T-helper 2 cell treated with Interferon-gamma antibody and Interleukin-4, amounts not matched to agents 5 μg/mL and 100 μg/mL, for 36 hours (primary cell): ENCODE measurements around the gene ISYNA1.

ENCODE experiments used
- DNase-seq: peaks from one replicate; pipeline ENCODE4 v3.0.0; 2021; ENCODE audit warnings: low spot score
- H3K27ac Mint-ChIP-seq: one replicate; pipeline ENCODE4 v1.8.0; 2021; ENCODE audit warnings: mild to moderate bottlenecking, mixed read lengths
- H3K27me3 Mint-ChIP-seq: one replicate; pipeline ENCODE4 v1.8.0; 2021; ENCODE audit warnings: low read depth, mixed read lengths
- H3K36me3 Mint-ChIP-seq: one replicate; pipeline ENCODE4 v1.8.0; 2021; ENCODE audit warnings: low read depth, mixed read lengths
- H3K4me1 Mint-ChIP-seq: one replicate; pipeline ENCODE4 v1.8.0; 2021; ENCODE audit warnings: low read depth, mixed read lengths
- H3K4me3 Mint-ChIP-seq: one replicate; pipeline ENCODE4 v1.8.0; 2022; ENCODE audit warnings: mild to moderate bottlenecking, moderate library complexity, mixed read lengths
- H3K9me3 Mint-ChIP-seq: one replicate; pipeline ENCODE4 v1.8.0; 2021; ENCODE audit warnings: mixed read lengths

The ISYNA1 gene

DNA sequence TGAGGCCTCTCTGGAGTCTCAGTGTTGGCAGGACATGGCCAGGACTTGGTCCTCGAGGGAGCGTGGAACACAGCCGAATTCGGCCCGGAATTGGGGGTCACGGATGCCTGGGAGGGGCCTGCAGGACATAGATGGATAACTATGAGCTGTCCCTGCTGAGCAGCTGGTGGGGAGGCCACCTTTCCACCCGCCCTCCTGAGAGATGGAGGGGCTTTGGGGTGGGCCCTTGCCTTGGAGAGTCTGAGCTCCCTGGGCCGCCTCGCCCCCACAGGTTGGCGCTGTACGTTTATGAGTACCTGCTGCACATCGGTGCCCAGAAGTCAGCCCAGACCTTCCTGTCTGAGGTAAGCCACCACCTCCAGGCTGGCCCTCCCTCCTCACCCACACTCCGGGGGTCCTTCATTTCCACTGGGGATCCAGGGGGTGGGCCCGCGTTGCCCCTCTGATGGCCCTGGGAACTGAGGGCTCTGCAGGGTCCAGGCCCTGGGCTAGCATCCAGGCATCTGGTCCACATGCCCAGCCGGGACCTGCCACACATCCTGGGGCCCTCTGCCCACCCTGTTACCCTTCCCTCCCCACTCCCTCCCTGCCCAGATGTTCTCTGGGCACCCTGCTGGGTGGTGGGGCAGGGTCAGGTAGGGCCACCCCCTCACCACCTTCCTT is 10.7 kb downstream of the ISYNA1 start:
- DNase-seq = no peak
- peaks cover 29% of the 10 kb centered on the region for H3K4me1 Mint-ChIP-seq
- H3K27ac Mint-ChIP-seq = peak overlapping the region; percentile 45
- no peak overlapping the region for H3K4me3 Mint-ChIP-seq
- H3K27me3 Mint-ChIP-seq = no peaks in the 10 kb centered on the region
- peaks cover 18% of the 10 kb centered on the region for H3K36me3 Mint-ChIP-seq
- no peaks in the 10 kb centered on the region for H3K9me3 Mint-ChIP-seq

- H3K27me3 Mint-ChIP-seq = no peaks in the 10 kb centered on the region
- peaks cover 38% of the 10 kb centered on the region for H3K4me1 Mint-ChIP-seq
- no peak overlapping the region for H3K4me3 Mint-ChIP-seq
- H3K27ac Mint-ChIP-seq = no peak overlapping the region
- no peak for DNase-seq
- H3K9me3 Mint-ChIP-seq = no peaks in the 10 kb centered on the region
- H3K36me3 Mint-ChIP-seq = peaks cover 16% of the 10 kb centered on the region
Observed at GRCh38 chr19:18426416-18426767, 11.5 kb downstream of the ISYNA1 start.

DNA sequence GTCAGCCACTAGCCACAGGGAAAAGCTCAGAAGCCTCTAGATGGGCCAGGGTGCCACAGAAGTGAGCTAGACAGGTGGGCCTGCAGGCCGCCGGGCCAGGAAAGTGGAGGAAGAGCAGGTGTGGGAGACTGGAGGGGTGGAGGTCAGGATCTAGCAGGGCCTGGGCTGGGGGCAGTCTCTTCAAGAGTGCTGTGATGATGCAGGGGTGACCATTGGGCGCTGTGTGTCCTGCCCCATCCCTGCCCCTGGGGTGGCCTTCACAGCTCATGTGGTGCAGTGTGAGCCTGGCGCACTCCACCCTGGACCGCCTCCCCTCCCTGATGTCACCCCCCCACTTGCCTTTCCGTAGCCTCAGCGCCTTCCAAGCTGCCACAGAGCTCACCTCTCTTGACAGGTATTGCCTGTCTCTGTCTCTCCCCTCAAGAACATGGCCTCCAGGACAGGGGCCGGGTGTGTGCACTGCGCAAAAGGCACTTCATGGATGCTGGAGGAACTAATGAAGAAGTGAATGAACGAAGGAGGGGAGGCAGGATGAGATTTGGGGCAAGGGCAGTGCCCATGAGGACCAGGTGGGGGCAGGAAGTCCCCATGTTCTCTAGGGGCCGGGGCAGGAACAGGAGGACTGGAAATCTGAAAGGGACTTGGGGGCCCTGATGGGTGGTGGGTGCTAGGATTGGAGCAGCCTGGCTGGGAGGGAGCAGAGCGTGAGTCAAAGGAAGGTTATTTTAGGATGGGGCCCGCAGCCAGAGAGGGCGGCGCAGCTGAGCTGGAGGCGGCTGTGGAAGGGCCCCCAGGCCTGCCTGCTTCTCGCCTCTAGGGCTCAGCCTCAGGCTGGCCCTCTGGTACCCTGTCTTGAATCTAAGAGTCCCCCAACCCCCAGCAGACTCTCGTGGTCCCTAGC is 12.2 kb downstream of the ISYNA1 start:
- no peak for DNase-seq
- peak overlapping the region; percentile 58 for H3K27ac Mint-ChIP-seq
- peak overlapping the region; percentile 29 for H3K4me3 Mint-ChIP-seq
- H3K36me3 Mint-ChIP-seq = peaks cover 16% of the 10 kb centered on the region
- no peaks in the 10 kb centered on the region for H3K27me3 Mint-ChIP-seq
- no peaks in the 10 kb centered on the region for H3K9me3 Mint-ChIP-seq
- peaks cover 43% of the 10 kb centered on the region for H3K4me1 Mint-ChIP-seq

- no peak for DNase-seq
- no peaks in the 10 kb centered on the region for H3K27me3 Mint-ChIP-seq
- H3K4me3 Mint-ChIP-seq = peak overlapping the region; percentile 29
- H3K27ac Mint-ChIP-seq = no peak overlapping the region
- H3K4me1 Mint-ChIP-seq = peaks cover 42% of the 10 kb centered on the region
- peaks cover 17% of the 10 kb centered on the region for H3K36me3 Mint-ChIP-seq
- H3K9me3 Mint-ChIP-seq = no peaks in the 10 kb centered on the region
Observed at GRCh38 chr19:18424890-18425514, 12.9 kb downstream of the ISYNA1 start.

DNA sequence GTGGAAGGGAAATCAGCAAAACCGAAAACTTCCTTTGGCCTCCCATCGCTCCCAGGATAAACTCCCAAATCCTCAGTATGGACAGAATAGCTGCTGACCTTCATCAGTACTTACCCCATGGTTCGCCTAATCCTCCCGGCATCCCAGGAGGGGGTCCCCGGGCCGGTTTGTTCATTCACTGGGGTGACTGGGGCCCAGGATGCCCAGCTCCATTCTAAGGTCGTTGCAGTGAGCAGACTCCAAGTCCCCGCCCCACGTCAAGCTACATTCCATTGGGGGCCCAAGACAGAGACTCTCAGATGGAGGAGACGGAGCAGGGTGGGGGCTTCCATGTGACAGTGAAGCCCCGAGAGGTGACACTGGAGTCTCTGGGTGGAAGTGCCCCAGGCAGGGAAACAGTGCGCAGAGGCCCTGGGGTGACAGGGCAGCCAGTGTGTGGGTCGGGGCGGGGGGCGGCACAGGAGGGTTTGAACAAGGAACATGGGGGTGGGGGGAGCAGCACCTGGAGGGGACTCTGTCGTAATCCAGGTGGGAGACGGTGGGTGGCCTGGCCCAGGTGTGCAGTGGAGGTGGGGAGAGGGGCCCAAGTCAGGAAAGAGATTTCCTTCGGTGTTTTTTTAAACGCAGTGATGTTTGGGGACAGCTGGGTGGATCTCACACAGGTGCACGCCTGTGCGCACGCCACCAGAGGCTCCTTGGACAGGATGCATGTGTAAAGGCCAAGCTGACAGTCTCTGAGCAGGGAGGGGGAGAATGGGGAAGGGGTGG is 13.6 kb downstream of the ISYNA1 start:
- H3K36me3 Mint-ChIP-seq = peaks cover 14% of the 10 kb centered on the region
- no peak for DNase-seq
- H3K9me3 Mint-ChIP-seq = no peaks in the 10 kb centered on the region
- H3K4me1 Mint-ChIP-seq = peaks cover 38% of the 10 kb centered on the region
- no peaks in the 10 kb centered on the region for H3K27me3 Mint-ChIP-seq
- peak overlapping the region; percentile 21 for H3K4me3 Mint-ChIP-seq
- H3K27ac Mint-ChIP-seq = no peak overlapping the region

DNA sequence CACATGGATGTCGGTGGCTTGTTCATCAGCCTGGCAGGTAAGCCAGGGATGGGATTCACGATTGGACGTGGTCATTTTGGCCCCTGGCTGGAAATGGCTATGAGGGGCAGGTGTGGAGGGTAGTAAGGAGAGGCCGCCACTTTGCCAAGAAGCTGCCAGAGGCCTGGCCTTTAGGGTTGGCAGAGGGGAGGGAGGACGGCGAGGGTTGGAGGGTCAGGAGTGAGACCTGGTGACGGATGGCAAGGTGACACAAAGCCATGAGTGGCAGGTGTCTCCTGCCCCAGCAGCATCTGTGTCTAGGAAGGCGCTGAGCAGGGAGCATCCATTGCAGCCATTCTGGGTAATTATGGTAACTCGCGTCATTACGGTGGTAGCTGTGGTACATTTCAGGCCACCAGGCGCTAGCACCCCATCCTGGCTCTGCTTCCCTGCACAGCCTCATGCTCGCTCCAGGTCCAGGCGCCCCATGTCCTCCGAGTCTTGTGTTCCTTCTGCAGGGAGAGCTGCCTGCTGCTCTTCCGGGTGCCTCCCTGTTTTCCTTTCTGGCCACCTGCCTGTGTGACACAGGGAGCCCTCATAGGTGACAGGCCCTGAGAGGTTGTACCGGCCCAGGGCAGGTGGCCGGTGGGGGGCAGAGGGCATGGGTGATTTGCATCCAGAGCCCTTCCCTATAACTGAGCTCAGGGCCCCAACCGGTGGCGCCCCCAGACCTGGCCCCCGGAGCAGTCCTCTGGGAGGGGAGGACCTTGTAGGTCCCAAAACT is 14.5 kb downstream of the ISYNA1 start:
- DNase-seq = no peak
- no peaks in the 10 kb centered on the region for H3K9me3 Mint-ChIP-seq
- H3K36me3 Mint-ChIP-seq = peaks cover 14% of the 10 kb centered on the region
- H3K27ac Mint-ChIP-seq = peak overlapping the region; percentile 68
- H3K27me3 Mint-ChIP-seq = no peaks in the 10 kb centered on the region
- H3K4me3 Mint-ChIP-seq = peak overlapping the region; percentile 98
- peaks cover 43% of the 10 kb centered on the region for H3K4me1 Mint-ChIP-seq

DNA sequence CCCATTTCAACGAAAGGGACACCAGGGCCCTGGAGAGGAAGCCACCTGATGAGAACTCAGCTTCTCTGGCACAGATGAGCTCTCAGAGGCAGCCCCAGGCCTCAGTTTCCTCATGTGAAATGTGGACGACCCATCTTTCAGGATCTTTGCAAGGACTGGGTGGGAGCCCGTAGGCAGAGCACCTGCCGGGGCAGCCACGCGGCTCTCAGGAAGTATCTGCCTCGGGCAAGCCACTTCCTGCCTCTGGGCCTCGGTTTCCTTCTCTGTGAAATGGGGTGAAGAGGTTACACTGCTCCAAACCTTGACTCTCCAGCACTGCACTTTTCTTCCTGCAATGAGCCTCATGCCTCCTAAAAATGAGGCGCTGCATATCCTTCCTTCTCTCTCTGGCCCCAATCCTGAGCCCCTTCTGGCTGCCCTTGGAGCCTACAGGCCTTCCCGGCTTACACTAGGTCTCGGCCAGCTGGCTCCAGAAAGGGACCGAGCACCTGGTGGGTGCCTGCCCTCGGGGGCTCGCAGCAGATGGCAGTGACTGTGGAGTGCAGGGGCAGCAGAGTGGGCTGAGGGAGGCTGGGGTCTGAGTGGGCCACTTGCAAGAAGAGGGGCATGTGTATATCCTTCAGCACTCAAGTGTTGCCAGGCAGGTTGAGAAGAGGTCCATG is 15.3 kb downstream of the ISYNA1 start:
- Mint-ChIP-seq H3K27me3 (no peaks in the 10 kb centered on the region), H3K27ac (peak overlapping the region; percentile 94), H3K36me3 (peaks cover 14% of the 10 kb centered on the region), H3K4me1 (peaks cover 50% of the 10 kb centered on the region), H3K9me3 (no peaks in the 10 kb centered on the region), H3K4me3 (peak overlapping the region; percentile 98)
- DNase-seq = peak; percentile 35

- Mint-ChIP-seq H3K36me3 (peaks cover 14% of the 10 kb centered on the region), H3K9me3 (no peaks in the 10 kb centered on the region), H3K27ac (peak overlapping the region; percentile 94), H3K4me1 (peaks cover 59% of the 10 kb centered on the region), H3K27me3 (no peaks in the 10 kb centered on the region), H3K4me3 (peak overlapping the region; percentile 98)
- DNase-seq = no peak
Observed at GRCh38 chr19:18421371-18421959, 16.5 kb downstream of the ISYNA1 start.

GRCh38 chr19:18420930-18421329 is 17.0 kb downstream of the ISYNA1 start:
- H3K27ac Mint-ChIP-seq = peak overlapping the region; percentile 94
- no peaks in the 10 kb centered on the region for H3K27me3 Mint-ChIP-seq
- H3K36me3 Mint-ChIP-seq = peaks cover 14% of the 10 kb centered on the region
- H3K4me1 Mint-ChIP-seq = peaks cover 61% of the 10 kb centered on the region
- H3K4me3 Mint-ChIP-seq = peak overlapping the region; percentile 98
- H3K9me3 Mint-ChIP-seq = no peaks in the 10 kb centered on the region
- no peak for DNase-seq

DNA sequence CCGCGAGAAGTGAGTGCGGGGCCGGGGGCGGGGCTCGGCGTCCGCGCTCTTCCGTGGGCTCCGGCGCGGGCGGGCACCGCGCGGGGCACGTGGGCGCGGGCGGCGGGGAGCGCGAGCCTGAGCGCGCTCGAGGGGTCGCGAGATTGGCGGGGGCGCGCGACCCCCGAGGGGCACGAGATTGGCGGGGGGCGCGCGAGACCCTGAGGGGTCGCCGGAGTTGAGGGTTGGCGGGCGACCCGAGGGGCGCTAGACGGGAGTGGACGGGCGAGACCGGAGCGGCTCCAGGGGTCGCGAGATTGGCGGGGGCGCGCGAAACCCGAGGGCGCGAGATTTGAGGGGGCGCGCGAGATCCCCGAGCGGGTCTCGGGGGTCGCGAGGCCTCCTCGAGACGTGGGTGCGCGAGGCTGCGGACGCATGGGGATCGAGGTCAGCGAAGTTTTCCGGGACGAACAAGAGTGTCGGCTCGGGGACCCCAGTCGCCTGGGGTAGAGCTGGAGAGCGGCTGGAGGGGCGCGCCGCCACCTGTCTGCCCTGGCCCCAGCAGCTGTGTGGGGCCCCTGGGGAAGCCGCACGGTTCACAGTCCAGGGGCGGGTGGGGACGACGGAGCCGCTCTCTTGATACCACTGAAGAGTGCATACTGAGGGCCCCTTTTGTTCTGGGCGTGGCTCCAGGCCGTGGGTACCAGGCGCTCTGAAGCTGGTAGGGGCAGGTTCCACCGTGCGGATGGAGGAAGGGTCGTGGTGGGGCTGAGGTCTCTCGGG is 18.1 kb downstream of the ISYNA1 start:
- no peaks in the 10 kb centered on the region for H3K9me3 Mint-ChIP-seq
- H3K36me3 Mint-ChIP-seq = peaks cover 12% of the 10 kb centered on the region
- peaks cover 64% of the 10 kb centered on the region for H3K4me1 Mint-ChIP-seq
- peak overlapping the region; percentile 94 for H3K27ac Mint-ChIP-seq
- DNase-seq = peak; percentile 38
- no peaks in the 10 kb centered on the region for H3K27me3 Mint-ChIP-seq
- peak overlapping the region; percentile 98 for H3K4me3 Mint-ChIP-seq

- peak; percentile 84 for DNase-seq
- peaks cover 66% of the 10 kb centered on the region for H3K4me1 Mint-ChIP-seq
Observed at GRCh38 chr19:18419195-18419698, 18.7 kb downstream of the ISYNA1 start, which contains the start of gene SSBP4. TSS of gene SSBP4 (plus strand) at chr19:18419398. CDS start at chr19:18419649, 251 bp downstream.

More at GRCh38 chr19:18419195-18419698, 18.7 kb downstream of the ISYNA1 start, which contains the start of gene SSBP4:
- H3K4me3 Mint-ChIP-seq = peak within 1 kb of the TSS; percentile 98
- H3K36me3 Mint-ChIP-seq = peaks cover 12% of the 10 kb centered on the region
- peak within 1 kb of the TSS; percentile 94 for H3K27ac Mint-ChIP-seq
- H3K9me3 Mint-ChIP-seq = no peaks in the 10 kb centered on the region
- H3K27me3 Mint-ChIP-seq = no peaks in the 10 kb centered on the region
